ENCODE results near the gene MBP.

GRCh38 chr18:77019641-77020040 lies 112.9 kb downstream of the MBP start:
- TF ChIP-seq POLR2AphosphoS5 (IDR thresholded peaks at IDR 0.05; ENCODE audit: low read depth, low read length) (no peak), CTCF (IDR thresholded peaks at IDR 0.05) (no peak), SIN3A (IDR thresholded peaks at IDR 0.05; ENCODE audit: borderline replicate concordance, insufficient read depth, low read depth, low read length) (no peak), TCF7L2 (IDR thresholded peaks at IDR 0.05; ENCODE audit: low read depth, low read length) (no peak)
